Measurements from ENCODE around the gene ZNF829.
A peak's percentile ranks its signal among the peaks of the same experiment; 100 is the strongest.

The ZNF829 gene

DNA sequence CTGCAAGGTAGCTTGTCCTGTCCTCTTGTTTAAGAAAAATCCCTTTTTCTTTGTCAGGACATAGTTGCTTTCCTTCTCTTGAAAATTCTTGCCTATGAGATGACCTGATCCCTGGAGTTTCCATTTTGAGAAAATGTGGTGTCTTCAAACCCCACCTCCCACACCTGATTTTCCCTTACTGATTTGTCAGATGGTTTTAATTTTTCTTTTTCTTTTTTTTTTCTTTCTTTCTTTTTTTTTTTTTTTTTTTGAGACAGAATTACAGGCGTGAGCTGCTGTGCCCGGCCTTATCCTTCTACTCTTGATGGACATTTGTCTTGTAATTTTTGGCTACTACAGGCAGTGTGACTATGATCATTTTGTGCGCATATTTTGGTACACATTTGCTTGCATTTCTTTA lies 64.2 kb downstream of the ZNF829 start:
- DNase-seq (ENCODE audit: extremely low spot score) = no peak
- POLR2A ChIA-PET = no interaction called here

DNA sequence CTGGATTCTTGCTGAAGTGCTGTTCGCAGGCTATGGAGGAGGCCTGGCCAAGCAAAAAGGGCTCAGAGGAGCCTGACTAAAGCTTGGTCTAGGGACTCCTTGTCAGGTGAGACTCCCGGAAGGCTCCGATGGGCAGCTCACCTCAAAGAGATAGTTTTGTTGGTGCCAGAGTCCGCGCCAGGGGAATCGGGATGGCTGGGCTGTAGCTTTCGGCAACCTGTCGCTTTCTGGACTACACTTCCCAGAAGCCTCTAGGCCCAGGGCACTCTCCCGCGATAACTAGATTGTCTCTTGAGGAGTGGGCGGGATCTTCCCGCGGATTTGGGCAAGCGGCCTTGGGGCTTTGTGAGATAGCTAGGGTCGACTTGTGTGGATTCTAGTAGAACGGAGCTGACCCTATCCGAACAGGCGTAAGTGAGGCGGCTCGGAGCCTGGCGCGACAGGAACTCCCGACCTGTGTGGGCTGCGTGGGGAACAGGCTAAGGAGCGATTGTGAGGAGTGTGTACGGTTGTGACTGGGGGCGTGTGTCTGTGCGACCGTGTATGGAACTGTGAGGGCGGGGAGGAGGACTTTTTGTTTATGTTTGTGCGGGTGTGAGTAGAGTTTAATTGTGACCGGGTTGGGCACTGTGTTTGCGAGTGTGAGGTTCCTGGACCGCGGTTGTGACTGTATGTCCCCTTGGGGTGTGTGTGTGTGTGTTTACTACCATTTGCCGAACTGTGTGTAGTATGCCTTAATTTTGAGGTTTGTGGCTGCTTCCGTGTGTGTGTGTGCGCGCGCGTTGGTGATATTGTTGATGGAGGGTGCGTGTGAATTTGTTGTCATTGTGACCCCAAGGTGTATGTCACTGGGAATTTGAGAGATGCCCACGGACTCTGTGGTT lies 65.3 kb downstream of the ZNF829 start, which contains the start of gene ZNF345:
Gene ZNF345, plus strand, starts transcription at position 318 of the 884 bp plus-strand sequence. CDS start 25,955 bp downstream, outside the sequence.
- TF ChIP-seq, protein P1, sequence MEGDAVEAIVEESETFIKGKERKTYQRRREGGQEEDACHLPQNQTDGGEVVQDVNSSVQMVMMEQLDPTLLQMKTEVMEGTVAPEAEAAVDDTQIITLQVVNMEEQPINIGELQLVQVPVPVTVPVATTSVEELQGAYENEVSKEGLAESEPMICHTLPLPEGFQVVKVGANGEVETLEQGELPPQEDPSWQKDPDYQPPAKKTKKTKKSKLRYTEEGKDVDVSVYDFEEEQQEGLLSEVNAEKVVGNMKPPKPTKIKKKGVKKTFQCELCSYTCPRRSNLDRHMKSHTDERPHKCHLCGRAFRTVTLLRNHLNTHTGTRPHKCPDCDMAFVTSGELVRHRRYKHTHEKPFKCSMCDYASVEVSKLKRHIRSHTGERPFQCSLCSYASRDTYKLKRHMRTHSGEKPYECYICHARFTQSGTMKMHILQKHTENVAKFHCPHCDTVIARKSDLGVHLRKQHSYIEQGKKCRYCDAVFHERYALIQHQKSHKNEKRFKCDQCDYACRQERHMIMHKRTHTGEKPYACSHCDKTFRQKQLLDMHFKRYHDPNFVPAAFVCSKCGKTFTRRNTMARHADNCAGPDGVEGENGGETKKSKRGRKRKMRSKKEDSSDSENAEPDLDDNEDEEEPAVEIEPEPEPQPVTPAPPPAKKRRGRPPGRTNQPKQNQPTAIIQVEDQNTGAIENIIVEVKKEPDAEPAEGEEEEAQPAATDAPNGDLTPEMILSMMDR (IDR thresholded peaks at IDR 0.05; ENCODE audit: control extremely low read depth, extremely low read depth, low read depth, missing control alignments) = no peak
- ChIA-PET CTCF (interaction anchor here (1.0 to 2.4 kb wide), 5 partner anchors 9 to 472 kb away, joined by 3 to 13 read pairs (median 3); partner anchors contain the start of genes ZFP14 and ZNF790), POLR2A (interaction anchor here (0.8 to 1.5 kb wide), 5 partner anchors 9 to 636 kb away, joined by 3 to 12 read pairs (median 5); partner anchors contain the start of genes ZNF146, ZNF565 and ZNF850)

More for the DNA sequence above, 64.2 kb downstream of the ZNF829 start:
- TF ChIP-seq, protein P1 (IDR thresholded peaks at IDR 0.05; ENCODE audit: control extremely low read depth, extremely low read depth, low read depth, missing control alignments) = no peak
- CTCF ChIA-PET = no interaction called here

DNA sequence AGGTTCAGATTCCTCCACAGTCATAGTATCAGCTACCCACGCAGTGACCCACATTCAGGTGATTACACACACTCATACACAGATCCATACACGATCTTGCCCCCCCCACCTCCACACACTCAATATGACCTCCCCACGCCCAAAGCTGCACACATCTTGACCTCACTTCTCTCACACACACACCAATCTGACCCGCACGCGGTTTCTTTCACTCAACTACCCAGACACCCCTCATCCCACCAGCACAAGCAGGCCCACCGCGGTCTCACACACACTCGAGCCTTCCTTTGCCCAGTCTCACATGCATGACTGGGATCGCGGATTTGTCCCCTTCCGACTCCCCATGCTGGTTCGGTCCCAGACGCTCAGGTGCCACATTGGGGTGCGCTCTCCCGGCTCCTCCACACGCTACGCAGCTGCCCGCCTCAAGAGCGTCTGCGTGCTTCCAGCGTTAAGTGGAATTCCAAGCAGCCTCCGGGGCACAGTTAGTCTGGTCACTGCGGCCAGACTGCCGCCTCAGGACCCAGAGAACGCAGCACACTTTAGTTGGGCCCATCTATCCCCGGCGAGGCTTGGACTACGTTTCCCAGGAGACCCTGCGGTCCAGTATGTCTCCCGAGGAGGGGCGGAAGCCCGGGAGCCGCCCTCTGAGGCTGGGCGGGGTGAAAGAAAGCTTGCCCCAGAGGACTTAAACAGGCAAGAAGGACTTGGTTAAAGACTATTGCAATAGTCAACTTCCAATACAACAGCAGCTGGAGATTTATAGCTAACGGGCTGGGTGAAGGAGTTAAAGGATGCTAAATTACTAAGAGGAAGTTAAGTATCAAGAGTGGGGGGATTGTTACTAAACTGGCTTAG lies 66.2 kb downstream of the ZNF829 start:
- TF ChIP-seq, protein P1 (IDR thresholded peaks at IDR 0.05; ENCODE audit: control extremely low read depth, extremely low read depth, low read depth, missing control alignments) = no peak
- POLR2A ChIA-PET = interaction anchor here (0.8 to 1.6 kb wide), 6 partner anchors 9 to 635 kb away, joined by 3 to 12 read pairs (median 4); partner anchors contain the start of genes ZNF146, ZNF565 and ZNF850
- CTCF ChIA-PET = interaction anchor here (1.0 to 2.4 kb wide), 5 partner anchors 8 to 471 kb away, joined by 3 to 13 read pairs (median 3); partner anchors contain the start of genes ZFP14 and ZNF790
- DNase-seq (ENCODE audit: extremely low spot score) = peak; percentile 90

More for the DNA sequence above, 65.3 kb downstream of the ZNF829 start, which contains the start of gene ZNF345:
- peak; percentile 91 for DNase-seq (ENCODE audit: extremely low spot score)

DNA sequence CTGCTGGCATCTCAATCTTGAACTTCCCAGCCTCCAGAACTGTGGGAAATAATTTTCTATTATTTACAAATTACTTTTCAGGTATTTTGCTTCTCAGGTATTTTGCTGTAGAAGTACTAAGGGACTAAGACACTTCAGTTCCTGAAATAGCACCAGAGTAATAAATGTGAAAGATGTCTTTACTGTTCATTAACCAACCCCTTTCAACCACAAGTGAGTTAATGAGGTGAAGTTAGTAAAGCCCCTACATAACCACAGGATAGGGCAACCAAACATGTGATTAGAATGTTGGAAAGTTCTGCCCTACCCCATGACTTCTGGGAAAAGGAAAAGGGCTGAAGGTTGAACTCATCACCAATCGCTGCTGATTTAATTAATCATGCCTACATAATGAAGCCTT lies 68.1 kb downstream of the ZNF829 start:
- CTCF ChIA-PET = no interaction called here
- POLR2A ChIA-PET = no interaction called here
- DNase-seq (ENCODE audit: extremely low spot score) = no peak
- TF ChIP-seq, protein P1 (IDR thresholded peaks at IDR 0.05; ENCODE audit: control extremely low read depth, extremely low read depth, low read depth, missing control alignments) = no peak

DNA sequence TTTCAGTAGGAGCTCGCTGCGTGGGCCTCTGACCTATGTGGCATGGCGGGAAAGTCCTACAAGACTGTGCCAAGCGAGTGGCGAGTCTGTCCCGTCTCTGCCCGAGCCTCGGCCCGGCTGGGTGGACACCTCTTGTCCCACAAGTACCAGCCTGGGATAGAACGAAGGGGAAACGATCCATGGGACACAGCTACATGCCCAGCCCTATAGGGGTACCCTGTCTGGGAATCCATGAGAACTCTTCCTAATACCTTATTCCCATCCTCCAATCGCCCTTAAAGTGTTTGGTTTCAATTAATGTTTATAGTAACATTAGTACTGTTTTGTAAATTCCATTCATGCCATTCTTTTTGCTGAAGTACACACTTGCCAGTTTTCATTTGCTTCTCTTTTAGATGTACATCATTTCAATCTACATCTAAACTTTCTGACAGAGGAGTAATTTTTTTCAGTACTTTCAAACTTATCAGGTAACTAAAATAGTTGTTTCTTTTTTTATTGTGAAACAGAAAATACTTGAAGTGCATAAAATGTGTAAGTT lies 77.2 kb downstream of the ZNF829 start:
- TF ChIP-seq, protein P1 (IDR thresholded peaks at IDR 0.05; ENCODE audit: control extremely low read depth, extremely low read depth, low read depth, missing control alignments) = no peak
- POLR2A ChIA-PET = interaction anchor here (0.6 to 1.8 kb wide), 2 partner anchors 10 to 12 kb away, joined by 3 to 8 read pairs; partner anchors contain the start of gene ZNF345
- DNase-seq (ENCODE audit: extremely low spot score) = no peak
- CTCF ChIA-PET = interaction anchor here (1.2 to 2.7 kb wide), 2 partner anchors 11 to 30 kb away, joined by 3 to 13 read pairs; partner anchors contain the start of gene ZNF345
